Suprapubic skin (tissue), 4 donors: ENCODE data around the gene KIAA1217.

Source experiments
- CTCF ChIP-seq, 2 donors: fragments of 200-600 bp in 1 of 2; fragments of 450-650 bp in 1 of 2; sonication (generic) in 1 of 2; IDR thresholded peaks; one replicate each; pipeline ENCODE4 v1.5.1; 2016 to 2019; ENCODE audit warnings: antibody characterized with exemption in 2 of 2, mild to moderate bottlenecking in 1 of 2, moderate library complexity in 1 of 2
- EP300 ChIP-seq: sonication (generic); formaldehyde crosslinking; IDR thresholded peaks from one replicate; pipeline ENCODE4 v1.6.1; 2017; ENCODE audit warnings: antibody characterized with exemption
- POLR2AphosphoS5 ChIP-seq, 3 donors: sonication (generic); formaldehyde crosslinking; IDR thresholded peaks; one replicate each; pipeline ENCODE4 v1.6.1; 2017; ENCODE audit warnings: antibody characterized with exemption in 3 of 3

GRCh38 chr10:24324651-24325050 lies 115.7 kb downstream of the KIAA1217 start:
- TF ChIP-seq EP300 (no peak), CTCF (IDR thresholded peaks at IDR 0.05) (no peak), POLR2AphosphoS5 (IDR thresholded peaks at IDR 0.05) (no peak)
